Gastroesophageal sphincter (tissue), 3 donors: Measurements from ENCODE around the gene POLN.

Source experiments
- CTCF ChIP-seq, 4 experiments: fragments of 200-600 bp in 2 of 4; fragments of 450-650 bp in 2 of 4; sonication (generic) in 1 of 4; IDR thresholded peaks; one replicate each; pipeline ENCODE4 v1.5.1; 2017 to 2019; ENCODE audit warnings: antibody characterized with exemption in 4 of 4, mild to moderate bottlenecking in 2 of 4, moderate library complexity in 2 of 4
- EP300 ChIP-seq: sonication (generic); formaldehyde crosslinking; IDR thresholded peaks from one replicate; pipeline ENCODE4 v1.6.1; 2017; ENCODE audit warnings: antibody characterized with exemption, mild to moderate bottlenecking
- POLR2A ChIP-seq, 2 donors: fragments of 450-650 bp; IDR thresholded peaks; one replicate each; pipeline ENCODE4 v1.6.1; 2017; ENCODE audit warnings: antibody characterized with exemption in 2 of 2, mild to moderate bottlenecking in 2 of 2, moderate library complexity in 1 of 2
- POLR2AphosphoS5 ChIP-seq: sonication (generic); formaldehyde crosslinking; IDR thresholded peaks from one replicate; pipeline ENCODE4 v1.6.1; 2017; ENCODE audit warnings: antibody characterized with exemption

- TF ChIP-seq CTCF (IDR thresholded peaks at IDR 0.05): no peak
- no peak for TF ChIP-seq POLR2A (IDR thresholded peaks at IDR 0.05)
- no peak for TF ChIP-seq POLR2AphosphoS5
- TF ChIP-seq EP300: no peak
Measured at GRCh38 chr4:2075171-2075986, 166.5 kb downstream of the POLN start.
